HepG2 (cell line): ENCODE data around the gene CCDC174. TPM values are rescaled to one million over a fixed set of nuclear protein-coding genes. Genes with fewer than 3 reads are reported as not detected.

Source experiments
- DR1 ChIP-seq: sonication (generic); formaldehyde crosslinking; IDR thresholded peaks from 2 replicates; pipeline ENCODE4 v1.8.0; 2021; ENCODE audit warnings: mild to moderate bottlenecking, missing genetic modification reagents, inconsistent platforms
- HES4 ChIP-seq: sonication (generic); formaldehyde crosslinking; IDR thresholded peaks from 2 replicates; pipeline ENCODE4 v1.9.0; 2021; ENCODE audit warnings: mild to moderate bottlenecking, missing genetic modification reagents, borderline replicate concordance
- IRX3 ChIP-seq: sonication (generic); formaldehyde crosslinking; IDR thresholded peaks from 2 replicates; pipeline ENCODE4 v1.8.1; 2023; ENCODE audit warnings: mild to moderate bottlenecking, low read depth, missing genetic modification reagents, borderline replicate concordance
- MIER3 ChIP-seq: IDR thresholded peaks from 2 replicates; pipeline ENCODE4 v1.6.1; 2016; ENCODE audit warnings: missing compliant biosample characterization, borderline replicate concordance
- MNT ChIP-seq: fragments of 450-650 bp; IDR thresholded peaks from 2 replicates; pipeline ENCODE4 v1.6.1; 2016
- NONO ChIP-seq, 2 experiments: fragments of 450-650 bp in 1 of 2; sonication (generic) in 1 of 2; formaldehyde crosslinking in 1 of 2; IDR thresholded peaks in 1 of 2; conservative IDR thresholded peaks in 1 of 2; 2 replicates each; pipeline versions ENCODE4 v1.6.1 to v1.8.0; 2017 to 2022; ENCODE audit warnings: mild to moderate bottlenecking in 1 of 2, missing genetic modification reagents in 1 of 2, moderate library complexity in 1 of 2
- PITX1 ChIP-seq: sonication (generic); formaldehyde crosslinking; IDR thresholded peaks from 2 replicates; pipeline ENCODE4 v1.5.1; 2020; ENCODE audit warnings: mild to moderate bottlenecking, missing genetic modification reagents
- RELA ChIP-seq: sonication (generic); formaldehyde crosslinking; IDR thresholded peaks from 2 replicates; pipeline ENCODE4 v1.4.0; 2020; ENCODE audit warnings: missing genetic modification reagents
- SALL2 ChIP-seq: sonication (generic); formaldehyde crosslinking; IDR thresholded peaks from 2 replicates; pipeline ENCODE4 v1.8.1; 2023; ENCODE audit warnings: mild to moderate bottlenecking, missing genetic modification reagents, inconsistent platforms
- SKI ChIP-seq: fragments of 450-650 bp; IDR thresholded peaks from one replicate; pipeline ENCODE4 v1.6.1; 2018; ENCODE audit warnings: mild to moderate bottlenecking; ENCODE audit not compliant: partially characterized antibody
- ZBTB7A ChIP-seq: sonication (generic); formaldehyde crosslinking; IDR thresholded peaks from 2 replicates; pipeline ENCODE4 v1.8.0; 2022; ENCODE audit warnings: mild to moderate bottlenecking, missing genetic modification reagents
- ZNF251 ChIP-seq: sonication (generic); formaldehyde crosslinking; IDR thresholded peaks from 2 replicates; pipeline ENCODE4 v1.9.0; 2021; ENCODE audit warnings: mild to moderate bottlenecking, missing genetic modification reagents
- ZNF598 ChIP-seq: sonication (generic); formaldehyde crosslinking; IDR thresholded peaks from 2 replicates; pipeline ENCODE4 v1.5.1; 2020; ENCODE audit warnings: mild to moderate bottlenecking, missing genetic modification reagents, borderline replicate concordance
- ZNF670 ChIP-seq: sonication (generic); formaldehyde crosslinking; IDR thresholded peaks from 2 replicates; pipeline ENCODE4 v1.8.0; 2022; ENCODE audit warnings: mild to moderate bottlenecking, missing genetic modification reagents, borderline replicate concordance
- polyA plus RNA-seq, 8 experiments: library from polyadenylated mRNA; depleted of rRNA in 3 of 8; stranded (reverse) in 7 of 8; unstranded in 1 of 8; fragments of >200 nt; fragmentation: Illumina TruSeq in 4 of 8; extraction: Trizol in 4 of 8; gene quantifications; 2 replicates each; pipeline versions ENCODE4 v1.2.1 to v1.2.3, GENCODE V29; 2011 to 2016; ENCODE audit warnings: low read depth in 4 of 8, missing spikeins in 1 of 8, mixed read lengths in 1 of 8; ENCODE audit not compliant: insufficient read depth in 1 of 8
- total RNA-seq, 5 experiments: library from RNA; depleted of rRNA; stranded (reverse); fragments of >200 nt; fragmentation: Illumina TruSeq; extraction: Trizol; gene quantifications; 2 replicates each; pipeline ENCODE4 v1.2.3, GENCODE V29; 2016; ENCODE audit warnings: low read depth in 1 of 5
- TF ChIP-seq, protein P1 (sequence below), 2 experiments: sonication (generic) in 1 of 2; formaldehyde crosslinking in 1 of 2; IDR thresholded peaks; 2 replicates each; pipeline versions ENCODE4 v1.6.1 to v1.9.0; 2014 to 2022; ENCODE audit warnings: antibody characterized with exemption in 1 of 2, borderline replicate concordance in 1 of 2, inconsistent platforms in 1 of 2, low read depth in 1 of 2, missing genetic modification reagents in 1 of 2
- TF ChIP-seq, protein P2 (sequence below): sonication (generic); formaldehyde crosslinking; IDR thresholded peaks from 2 replicates; pipeline ENCODE4 v1.4.0; 2020; ENCODE audit warnings: low read depth, missing genetic modification reagents

The CCDC174 gene
- total and polyA plus RNA-seq, 2 of the 13 experiments (the other 11 are each of a cell fraction or from before 2014, with no cell fraction given): 5.4 to 11.0 TPM

DNA sequence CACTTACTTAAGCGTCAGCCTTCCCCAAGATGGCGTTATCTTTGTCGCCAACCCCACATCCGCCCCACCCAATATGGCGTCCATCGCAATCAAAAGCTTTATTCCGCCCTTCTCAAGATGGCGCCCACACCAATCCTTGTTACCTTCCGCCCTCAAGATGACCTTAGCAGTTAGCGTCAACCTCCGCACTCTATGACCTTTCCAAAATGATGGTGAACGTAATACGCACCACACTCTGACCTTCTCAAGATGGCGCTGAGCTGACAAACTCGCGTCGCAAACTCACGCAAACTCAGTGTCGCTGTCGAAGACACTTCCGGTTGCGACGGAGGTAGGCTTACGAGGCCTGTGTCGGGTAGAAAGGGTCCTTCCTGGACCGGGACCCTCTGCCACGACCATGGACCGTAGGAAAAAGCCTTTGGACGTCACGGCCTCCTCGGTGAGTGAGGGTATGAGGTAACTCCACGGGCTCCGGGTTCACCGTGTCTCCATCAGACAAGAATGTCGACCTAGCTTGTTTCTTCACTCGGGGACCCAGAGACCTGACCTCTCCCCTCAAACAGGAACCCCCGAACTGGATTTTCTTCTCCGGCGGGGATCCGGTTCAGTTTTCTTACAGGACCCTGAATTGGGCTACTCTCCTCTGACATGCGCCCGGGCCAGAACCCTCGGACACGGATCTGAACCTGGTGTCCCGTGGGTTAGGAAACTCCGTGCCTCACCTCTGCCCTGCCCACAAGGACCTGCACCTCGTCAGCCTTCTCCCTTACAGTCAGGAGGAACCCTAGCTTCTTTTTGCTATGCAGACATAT is at the start of gene CCDC174 (continued):
- TF ChIP-seq, protein P1, sequence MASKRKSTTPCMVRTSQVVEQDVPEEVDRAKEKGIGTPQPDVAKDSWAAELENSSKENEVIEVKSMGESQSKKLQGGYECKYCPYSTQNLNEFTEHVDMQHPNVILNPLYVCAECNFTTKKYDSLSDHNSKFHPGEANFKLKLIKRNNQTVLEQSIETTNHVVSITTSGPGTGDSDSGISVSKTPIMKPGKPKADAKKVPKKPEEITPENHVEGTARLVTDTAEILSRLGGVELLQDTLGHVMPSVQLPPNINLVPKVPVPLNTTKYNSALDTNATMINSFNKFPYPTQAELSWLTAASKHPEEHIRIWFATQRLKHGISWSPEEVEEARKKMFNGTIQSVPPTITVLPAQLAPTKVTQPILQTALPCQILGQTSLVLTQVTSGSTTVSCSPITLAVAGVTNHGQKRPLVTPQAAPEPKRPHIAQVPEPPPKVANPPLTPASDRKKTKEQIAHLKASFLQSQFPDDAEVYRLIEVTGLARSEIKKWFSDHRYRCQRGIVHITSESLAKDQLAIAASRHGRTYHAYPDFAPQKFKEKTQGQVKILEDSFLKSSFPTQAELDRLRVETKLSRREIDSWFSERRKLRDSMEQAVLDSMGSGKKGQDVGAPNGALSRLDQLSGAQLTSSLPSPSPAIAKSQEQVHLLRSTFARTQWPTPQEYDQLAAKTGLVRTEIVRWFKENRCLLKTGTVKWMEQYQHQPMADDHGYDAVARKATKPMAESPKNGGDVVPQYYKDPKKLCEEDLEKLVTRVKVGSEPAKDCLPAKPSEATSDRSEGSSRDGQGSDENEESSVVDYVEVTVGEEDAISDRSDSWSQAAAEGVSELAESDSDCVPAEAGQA (IDR thresholded peaks at IDR 0.05; ENCODE audit: low read depth): peak; percentile 100
- TF ChIP-seq, protein P1 (CRISPR knock-in tag; IDR thresholded peaks at IDR 0.05; ENCODE audit: borderline replicate concordance): no peak
- TF ChIP-seq MIER3 (CRISPR knock-in tag): peak; percentile 92; the same call in 1 of the 2 replicates
- TF ChIP-seq, protein P2, sequence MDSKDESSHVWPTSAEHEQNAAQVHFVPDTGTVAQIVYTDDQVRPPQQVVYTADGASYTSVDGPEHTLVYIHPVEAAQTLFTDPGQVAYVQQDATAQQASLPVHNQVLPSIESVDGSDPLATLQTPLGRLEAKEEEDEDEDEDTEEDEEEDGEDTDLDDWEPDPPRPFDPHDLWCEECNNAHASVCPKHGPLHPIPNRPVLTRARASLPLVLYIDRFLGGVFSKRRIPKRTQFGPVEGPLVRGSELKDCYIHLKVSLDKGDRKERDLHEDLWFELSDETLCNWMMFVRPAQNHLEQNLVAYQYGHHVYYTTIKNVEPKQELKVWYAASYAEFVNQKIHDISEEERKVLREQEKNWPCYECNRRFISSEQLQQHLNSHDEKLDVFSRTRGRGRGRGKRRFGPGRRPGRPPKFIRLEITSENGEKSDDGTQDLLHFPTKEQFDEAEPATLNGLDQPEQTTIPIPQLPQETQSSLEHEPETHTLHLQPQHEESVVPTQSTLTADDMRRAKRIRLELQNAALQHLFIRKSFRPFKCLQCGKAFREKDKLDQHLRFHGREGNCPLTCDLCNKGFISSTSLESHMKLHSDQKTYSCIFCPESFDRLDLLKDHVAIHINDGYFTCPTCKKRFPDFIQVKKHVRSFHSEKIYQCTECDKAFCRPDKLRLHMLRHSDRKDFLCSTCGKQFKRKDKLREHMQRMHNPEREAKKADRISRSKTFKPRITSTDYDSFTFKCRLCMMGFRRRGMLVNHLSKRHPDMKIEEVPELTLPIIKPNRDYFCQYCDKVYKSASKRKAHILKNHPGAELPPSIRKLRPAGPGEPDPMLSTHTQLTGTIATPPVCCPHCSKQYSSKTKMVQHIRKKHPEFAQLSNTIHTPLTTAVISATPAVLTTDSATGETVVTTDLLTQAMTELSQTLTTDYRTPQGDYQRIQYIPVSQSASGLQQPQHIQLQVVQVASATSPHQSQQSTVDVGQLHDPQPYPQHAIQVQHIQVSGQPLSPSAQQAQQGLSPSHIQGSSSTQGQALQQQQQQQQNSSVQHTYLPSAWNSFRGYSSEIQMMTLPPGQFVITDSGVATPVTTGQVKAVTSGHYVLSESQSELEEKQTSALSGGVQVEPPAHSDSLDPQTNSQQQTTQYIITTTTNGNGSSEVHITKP (CRISPR knock-in tag): peak; percentile 42; the same call in 1 of the 2 replicates
- peak; percentile 7 for TF ChIP-seq SKI
- TF ChIP-seq IRX3 (CRISPR knock-in tag): no peak
- no peak for TF ChIP-seq NONO (IDR thresholded peaks at IDR 0.05)
- TF ChIP-seq NONO (CRISPR knock-in tag; conservative IDR thresholded peaks at IDR 0.05): peak; percentile 94
- TF ChIP-seq ZNF251: no peak
- TF ChIP-seq DR1 (CRISPR knock-in tag): peak; percentile 82; the same call in 1 of the 2 replicates
- peak; percentile 36; the same call in 1 of the 2 replicates for TF ChIP-seq MNT
- TF ChIP-seq PITX1: peak; percentile 89; the same call in 1 of the 2 replicates
- TF ChIP-seq ZNF670 (CRISPR knock-in tag): peak; percentile 11; the same call in 1 of the 2 replicates
- peak; percentile 84 for TF ChIP-seq SALL2 (CRISPR knock-in tag)
- 0 out of 2 replicates have a peak, but pooled peaks have one; percentile 26 for TF ChIP-seq HES4 (CRISPR knock-in tag)
- TF ChIP-seq ZNF598: peak; percentile 8
- TF ChIP-seq RELA (CRISPR knock-in tag): no peak
- peak; percentile 98 for TF ChIP-seq ZBTB7A (CRISPR knock-in tag)
